Stimulated activated CD8-positive, alpha-beta memory T cell treated with anti-CD3 and anti-CD28 coated beads, Interleukin-15, amount 100 ng/mL, for 48 hours (primary cell): Measurements from ENCODE around the gene ANO7.

Source experiments
- DNase-seq, 2 donors: peaks; one replicate each; pipeline ENCODE4 v3.0.0-alpha.2; 2020; ENCODE audit warnings: low read depth in 2 of 2

ANO7 gene

GRCh38 chr2:241209271-241209670 lies 20.8 kb downstream of the ANO7 start:
- DNase-seq = no peak

- DNase-seq = no peak
Measured at GRCh38 chr2:241211276-241211675, 22.8 kb downstream of the ANO7 start.

GRCh38 chr2:241213041-241213440 lies 24.6 kb downstream of the ANO7 start:
- no peak for DNase-seq

- no peak for DNase-seq
Measured at GRCh38 chr2:241213567-241213966, 25.1 kb downstream of the ANO7 start.

GRCh38 chr2:241214209-241214608 lies 25.7 kb downstream of the ANO7 start:
- no peak for DNase-seq

GRCh38 chr2:241214766-241215165 lies 26.3 kb downstream of the ANO7 start:
- no peak for DNase-seq

GRCh38 chr2:241215421-241215820 lies 26.9 kb downstream of the ANO7 start:
- no peak for DNase-seq

GRCh38 chr2:241216211-241216761 lies 27.8 kb downstream of the ANO7 start:
- DNase-seq = no peak

GRCh38 chr2:241217320-241218031 lies 29.0 kb downstream of the ANO7 start:
- no peak for DNase-seq

- no peak for DNase-seq
Measured at GRCh38 chr2:241218131-241219029, 29.9 kb downstream of the ANO7 start.

GRCh38 chr2:241219030-241219382 lies 30.5 kb downstream of the ANO7 start:
- no peak for DNase-seq

GRCh38 chr2:241219856-241220356 lies 31.4 kb downstream of the ANO7 start:
- no peak for DNase-seq

GRCh38 chr2:241223211-241224017 lies 34.9 kb downstream of the ANO7 start:
- DNase-seq = no peak

GRCh38 chr2:241224018-241224850 lies 35.8 kb downstream of the ANO7 start:
- no peak for DNase-seq

- DNase-seq = no peak
Measured at GRCh38 chr2:241224851-241225438, 36.5 kb downstream of the ANO7 start.

- no peak for DNase-seq
Measured at GRCh38 chr2:241225545-241225944, 37.1 kb downstream of the ANO7 start.

- DNase-seq = no peak
Measured at GRCh38 chr2:241225983-241226382, 37.5 kb downstream of the ANO7 start.

- DNase-seq = no peak
Measured at GRCh38 chr2:241226723-241227572, 38.5 kb downstream of the ANO7 start.

GRCh38 chr2:241227594-241227993 lies 39.1 kb downstream of the ANO7 start:
- DNase-seq = no peak
